IPS DF 6.9 (cell line): ENCODE data around the gene ZNF365.

Source experiments
- DNase-seq: peaks from one replicate; pipeline ENCODE4 v3.0.0-alpha.2; 2013; ENCODE audit warnings: low read depth, low spot score
- H3K27ac ChIP-seq: one replicate; pipeline ENCODE4 v1.5.1; 2013; ENCODE audit warnings: low read length, control low read depth
- H3K27me3 ChIP-seq: 2 replicates; pipeline ENCODE4 v1.6.1; 2013; ENCODE audit warnings: mild to moderate bottlenecking, low read length; ENCODE audit not compliant: control insufficient read depth, insufficient read depth
- H3K36me3 ChIP-seq: 2 replicates; pipeline ENCODE4 v1.6.1; 2013; ENCODE audit warnings: low read length; ENCODE audit not compliant: control insufficient read depth, insufficient read depth
- H3K4me1 ChIP-seq: 2 replicates; pipeline ENCODE4 v1.6.1; 2013; ENCODE audit warnings: low read length; ENCODE audit not compliant: control insufficient read depth, insufficient read depth
- H3K4me3 ChIP-seq: 2 replicates; pipeline ENCODE4 v1.5.1; 2013; ENCODE audit warnings: mild to moderate bottlenecking, low read length
- H3K9me3 ChIP-seq: 2 replicates; pipeline ENCODE4 v1.6.1; 2013; ENCODE audit warnings: low read length, inconsistent platforms; ENCODE audit not compliant: control insufficient read depth, insufficient read depth
- WGBS: extraction: QIAGEN DNeasy Blood & Tissue Kit; methylation state at CpG from one replicate; pipeline ENCODE4 v1.1.7; 2013; ENCODE audit warnings: mixed read lengths, missing lambda C conversion rate; ENCODE audit not compliant: insufficient read length, insufficient coverage; 5-methylcytosine and 5-hydroxymethylcytosine counted together

The ZNF365 gene

GRCh38 chr10:62442894-62443669, 68.9 kb downstream of the ZNF365 start:
- H3K27ac ChIP-seq = no peak overlapping the region
- no peak overlapping the region for H3K4me3 ChIP-seq
- no peaks in the 10 kb centered on the region for H3K36me3 ChIP-seq
- no CpG with 5 or more reads among the region's 8 CpGs for WGBS
- H3K9me3 ChIP-seq = no peaks in the 10 kb centered on the region
- no peak for DNase-seq
- no peaks in the 10 kb centered on the region for H3K27me3 ChIP-seq
- H3K4me1 ChIP-seq = no peaks in the 10 kb centered on the region; the same call in 1 of the 2 replicates

- no peaks in the 10 kb centered on the region for H3K36me3 ChIP-seq
- H3K27ac ChIP-seq = no peak overlapping the region
- H3K4me3 ChIP-seq = no peak overlapping the region
- H3K9me3 ChIP-seq = no peaks in the 10 kb centered on the region
- H3K4me1 ChIP-seq = no peaks in the 10 kb centered on the region; the same call in 1 of the 2 replicates
- H3K27me3 ChIP-seq = no peaks in the 10 kb centered on the region
- no peak for DNase-seq
These were observed 69.7 kb downstream of the ZNF365 start for GRCh38 chr10:62443866-62444265.

- Histone ChIP-seq H3K9me3 (no peaks in the 10 kb centered on the region), H3K4me3 (no peak overlapping the region), H3K27ac (no peak overlapping the region), H3K36me3 (no peaks in the 10 kb centered on the region), H3K4me1 (no peaks in the 10 kb centered on the region; the same call in 1 of the 2 replicates), H3K27me3 (no peaks in the 10 kb centered on the region)
- DNase-seq = no peak
- no CpG with 5 or more reads among the region's 5 CpGs for WGBS
These were observed 72.5 kb downstream of the ZNF365 start for GRCh38 chr10:62446627-62447026.

GRCh38 chr10:62450912-62451610, 76.9 kb downstream of the ZNF365 start:
- Histone ChIP-seq H3K4me3 (no peak overlapping the region), H3K4me1 (no peaks in the 10 kb centered on the region), H3K27me3 (no peaks in the 10 kb centered on the region), H3K36me3 (no peaks in the 10 kb centered on the region), H3K9me3 (no peaks in the 10 kb centered on the region), H3K27ac (no peak overlapping the region)
- DNase-seq = no peak
- WGBS = no CpG with 5 or more reads among the region's 6 CpGs

GRCh38 chr10:62451611-62451975, 77.4 kb downstream of the ZNF365 start:
- Histone ChIP-seq H3K27ac (no peak overlapping the region), H3K36me3 (no peaks in the 10 kb centered on the region), H3K4me1 (no peaks in the 10 kb centered on the region), H3K27me3 (no peaks in the 10 kb centered on the region), H3K9me3 (no peaks in the 10 kb centered on the region), H3K4me3 (no peak overlapping the region)
- no peak for DNase-seq
- WGBS = no CpG with 5 or more reads among the region's 2 CpGs
